Measurements from ENCODE around the gene DOC2B.
"Not testable (repeated sequence)": the region's sequence is repeated elsewhere in the genome, so short reads cannot be mapped to it uniquely, and the experiment has no call there.

DOC2B gene

GRCh38 chr17:144936-145670, 36.3 kb downstream of the DOC2B start:
- DNase-seq (ENCODE audit: low spot score): no peak

GRCh38 chr17:143785-144281, 37.6 kb downstream of the DOC2B start:
- peak; percentile 66 for DNase-seq (ENCODE audit: low spot score)

GRCh38 chr17:142876-143784, 38.3 kb downstream of the DOC2B start:
- DNase-seq (ENCODE audit: low spot score): no peak

GRCh38 chr17:142102-142661, 39.3 kb downstream of the DOC2B start:
- peak; percentile 33 for DNase-seq (ENCODE audit: low spot score)

GRCh38 chr17:139401-140205, 41.8 kb downstream of the DOC2B start:
- DNase-seq (ENCODE audit: low spot score): not testable (repeated sequence)

- DNase-seq (ENCODE audit: low spot score): not testable (repeated sequence)
Observed at GRCh38 chr17:137166-137807, 44.2 kb downstream of the DOC2B start, which contains the start of gene SCGB1C2. Gene SCGB1C2, plus strand, starts transcription at chr17:137569. Its CDS starts 22 bp downstream, at chr17:137591.

- DNase-seq (ENCODE audit: low spot score): not testable (repeated sequence)
Observed at GRCh38 chr17:136531-136930, 44.9 kb downstream of the DOC2B start.

- not testable (repeated sequence) for DNase-seq (ENCODE audit: low spot score)
Observed at GRCh38 chr17:135895-136294, 45.6 kb downstream of the DOC2B start.

GRCh38 chr17:135022-135421, 46.4 kb downstream of the DOC2B start:
- not testable (repeated sequence) for DNase-seq (ENCODE audit: low spot score)

GRCh38 chr17:134332-134785, 47.1 kb downstream of the DOC2B start:
- not testable (repeated sequence) for DNase-seq (ENCODE audit: low spot score)

- not testable (repeated sequence) for DNase-seq (ENCODE audit: low spot score)
Observed at GRCh38 chr17:133932-134331, 47.5 kb downstream of the DOC2B start.

GRCh38 chr17:118339-118917, 63.0 kb downstream of the DOC2B start:
- not testable (repeated sequence) for DNase-seq (ENCODE audit: low spot score)

- not testable (repeated sequence) for DNase-seq (ENCODE audit: low spot score)
Observed at GRCh38 chr17:113111-113510, 68.3 kb downstream of the DOC2B start.
